ENCODE data around the gene ENO4. TPM values are rescaled to one million over a fixed set of nuclear protein-coding genes. Genes with fewer than 3 reads are reported as not detected.
A peak's percentile ranks its signal among the peaks of the same experiment; 100 is the strongest.

Gene ENO4
- polyA plus RNA-seq, 1 of the 3 experiments (the other 2 are of a cell fraction), result 0.36 TPM

DNA sequence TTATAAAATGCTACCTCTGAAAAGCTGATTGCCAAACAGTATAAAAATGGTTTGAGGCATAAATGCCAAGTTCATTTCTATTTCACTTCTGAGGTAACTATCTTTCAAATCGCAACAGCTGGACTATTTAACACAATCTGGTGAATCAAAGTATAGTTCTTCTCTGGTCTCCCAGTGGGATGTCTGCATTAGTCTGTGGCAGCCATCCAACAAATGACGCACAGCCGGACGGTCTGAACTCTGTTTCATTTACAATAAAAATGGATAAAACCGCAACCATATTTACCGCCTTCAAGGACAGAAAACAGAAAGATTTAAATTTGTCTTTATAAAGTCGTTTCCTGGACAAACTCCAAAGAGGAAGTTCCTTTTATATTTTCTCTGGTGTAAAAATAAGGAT, 41.9 kb downstream of the ENO4 start (continued):
- TF ChIP-seq, protein P1, sequence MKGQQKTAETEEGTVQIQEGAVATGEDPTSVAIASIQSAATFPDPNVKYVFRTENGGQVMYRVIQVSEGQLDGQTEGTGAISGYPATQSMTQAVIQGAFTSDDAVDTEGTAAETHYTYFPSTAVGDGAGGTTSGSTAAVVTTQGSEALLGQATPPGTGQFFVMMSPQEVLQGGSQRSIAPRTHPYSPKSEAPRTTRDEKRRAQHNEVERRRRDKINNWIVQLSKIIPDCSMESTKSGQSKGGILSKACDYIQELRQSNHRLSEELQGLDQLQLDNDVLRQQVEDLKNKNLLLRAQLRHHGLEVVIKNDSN (IDR thresholded peaks at IDR 0.05; ENCODE audit: borderline replicate concordance, low read depth), result no peak; the same call in 1 of the 2 replicates
- TF ChIP-seq, protein P2, sequence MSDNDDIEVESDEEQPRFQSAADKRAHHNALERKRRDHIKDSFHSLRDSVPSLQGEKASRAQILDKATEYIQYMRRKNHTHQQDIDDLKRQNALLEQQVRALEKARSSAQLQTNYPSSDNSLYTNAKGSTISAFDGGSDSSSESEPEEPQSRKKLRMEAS (IDR thresholded peaks at IDR 0.05; ENCODE audit: low read depth), result 0 out of 2 replicates have a peak, but pooled peaks have one; percentile 33
- TF ChIP-seq, protein P3, sequence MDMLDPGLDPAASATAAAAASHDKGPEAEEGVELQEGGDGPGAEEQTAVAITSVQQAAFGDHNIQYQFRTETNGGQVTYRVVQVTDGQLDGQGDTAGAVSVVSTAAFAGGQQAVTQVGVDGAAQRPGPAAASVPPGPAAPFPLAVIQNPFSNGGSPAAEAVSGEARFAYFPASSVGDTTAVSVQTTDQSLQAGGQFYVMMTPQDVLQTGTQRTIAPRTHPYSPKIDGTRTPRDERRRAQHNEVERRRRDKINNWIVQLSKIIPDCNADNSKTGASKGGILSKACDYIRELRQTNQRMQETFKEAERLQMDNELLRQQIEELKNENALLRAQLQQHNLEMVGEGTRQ (IDR thresholded peaks at IDR 0.05; ENCODE audit: borderline replicate concordance, low read depth, low read length), result no peak
- TF ChIP-seq RCOR1 (IDR thresholded peaks at IDR 0.05; ENCODE audit: low read length) (peak; percentile 84; the same call in 1 of the 2 replicates), TAF1 (IDR thresholded peaks at IDR 0.05; ENCODE audit: borderline replicate concordance, low read depth, low read length) (no peak), EZH2phosphoT487 (IDR thresholded peaks at IDR 0.05; ENCODE audit: borderline replicate concordance, low read depth) (no peak), POLR2AphosphoS5 (IDR thresholded peaks at IDR 0.05; ENCODE audit: low read depth, low read length) (peak; percentile 82; the same call in 1 of the 2 replicates), IRF3 (IDR thresholded peaks at IDR 0.05; ENCODE audit: low read depth, low read length) (no peak), NFIC (IDR thresholded peaks at IDR 0.05; ENCODE audit: borderline replicate concordance) (peak; percentile 99), NRF1 (IDR thresholded peaks at IDR 0.05; ENCODE audit: low read depth, low read length) (no peak), RXRA (IDR thresholded peaks at IDR 0.05; ENCODE audit: borderline replicate concordance, low read depth) (peak; percentile 68; the same call in 1 of the 2 replicates), TCF12 (IDR thresholded peaks at IDR 0.05) (peak; percentile 98)
- TF ChIP-seq, protein P4, sequence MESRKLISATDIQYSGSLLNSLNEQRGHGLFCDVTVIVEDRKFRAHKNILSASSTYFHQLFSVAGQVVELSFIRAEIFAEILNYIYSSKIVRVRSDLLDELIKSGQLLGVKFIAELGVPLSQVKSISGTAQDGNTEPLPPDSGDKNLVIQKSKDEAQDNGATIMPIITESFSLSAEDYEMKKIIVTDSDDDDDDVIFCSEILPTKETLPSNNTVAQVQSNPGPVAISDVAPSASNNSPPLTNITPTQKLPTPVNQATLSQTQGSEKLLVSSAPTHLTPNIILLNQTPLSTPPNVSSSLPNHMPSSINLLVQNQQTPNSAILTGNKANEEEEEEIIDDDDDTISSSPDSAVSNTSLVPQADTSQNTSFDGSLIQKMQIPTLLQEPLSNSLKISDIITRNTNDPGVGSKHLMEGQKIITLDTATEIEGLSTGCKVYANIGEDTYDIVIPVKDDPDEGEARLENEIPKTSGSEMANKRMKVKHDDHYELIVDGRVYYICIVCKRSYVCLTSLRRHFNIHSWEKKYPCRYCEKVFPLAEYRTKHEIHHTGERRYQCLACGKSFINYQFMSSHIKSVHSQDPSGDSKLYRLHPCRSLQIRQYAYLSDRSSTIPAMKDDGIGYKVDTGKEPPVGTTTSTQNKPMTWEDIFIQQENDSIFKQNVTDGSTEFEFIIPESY (IDR thresholded peaks at IDR 0.05; ENCODE audit: borderline replicate concordance, low read depth), result peak; percentile 23; the same call in 1 of the 2 replicates

DNA sequence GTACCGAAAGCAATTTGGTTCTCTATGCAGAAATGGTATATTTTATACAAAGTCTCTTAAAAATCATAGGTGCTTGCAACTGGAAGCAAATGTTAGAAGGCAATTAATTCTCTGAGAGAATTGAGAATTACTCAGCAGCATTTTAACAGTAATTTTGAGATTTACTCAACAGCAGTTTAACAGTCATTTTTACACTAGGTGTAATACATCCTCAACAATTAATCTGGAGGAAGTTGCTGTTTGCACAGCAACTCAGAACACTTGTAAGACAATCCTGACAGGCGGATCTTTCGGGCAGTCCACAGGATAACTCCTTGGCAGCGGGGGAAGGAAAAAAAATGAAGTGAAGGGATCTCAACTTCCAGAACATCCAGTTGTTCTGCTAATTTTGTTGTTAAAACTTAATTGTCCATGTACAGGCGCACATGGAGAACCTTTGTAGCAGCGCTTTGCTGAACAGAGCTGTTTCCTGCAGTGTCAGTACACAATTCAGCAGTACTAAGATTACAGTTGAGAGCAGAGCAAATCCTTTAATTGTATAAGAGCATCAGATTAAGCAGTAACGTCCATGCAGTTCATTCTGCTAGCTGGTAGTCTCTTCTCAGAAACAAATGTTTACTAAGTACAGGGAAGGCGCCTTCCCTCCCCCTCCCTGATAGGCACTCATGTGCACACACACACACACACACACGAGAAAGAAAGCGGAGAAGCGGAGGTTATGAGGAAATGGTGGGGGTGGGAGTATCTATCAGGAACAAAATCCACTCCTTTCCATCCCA, 43.8 kb downstream of the ENO4 start:
- no peak overlapping the region for H3K27ac ChIP-seq (ENCODE audit: low read depth in 2 of 2, low read length in 1 of 2)
- no peaks in the 10 kb centered on the region for H3K9me2 ChIP-seq
- no peak overlapping the region for H3K9ac ChIP-seq
- no peak overlapping the region for H3K4me2 ChIP-seq
- peaks cover 0 to 2% of the 10 kb centered on the region in 2 experiments for H3K36me3 ChIP-seq (replicated peaks in 1 of 2; ENCODE audit: control insufficient read depth in 1 of 2, insufficient read depth in 2 of 2, low read length in 1 of 2)
- WGBS (ENCODE audit: low lambda C conversion rate), result 84% methylated on average over 11 of the region's 11 CpGs
- H2AFZ ChIP-seq (ENCODE audit: low read depth), result no peak overlapping the region
- H3F3A ChIP-seq (replicated peaks; ENCODE audit: insufficient read depth), result peaks cover 21% of the 10 kb centered on the region
- no peaks in the 10 kb centered on the region for H3K9me3 ChIP-seq
- TF ChIP-seq TEAD4 (IDR thresholded peaks at IDR 0.05; ENCODE audit: borderline replicate concordance, insufficient read depth), result no peak
- CTCF ChIA-PET, result interaction anchor here (0.8 to 1.6 kb wide), 6 partner anchors 36 to 282 kb away, joined by 3 to 4 read pairs (median 3); partner anchors contain the start of gene SHTN1
- POLR2A ChIA-PET, result no interaction called here
- DNase-seq, result no peak
- H3K4me1 ChIP-seq (ENCODE audit: control insufficient read depth in 1 of 2, insufficient read depth in 2 of 2, low read depth in 1 of 2, low read length in 1 of 2), result peaks cover 21 to 42% of the 10 kb centered on the region in 2 experiments
- no peaks in the 10 kb centered on the region for H3K27me3 ChIP-seq (ENCODE audit: insufficient read depth)
- peaks cover 4% of the 10 kb centered on the region; the same call in 1 of the 2 replicates for H4K20me1 ChIP-seq (ENCODE audit: insufficient read depth)
- no peak overlapping the region for H3K4me3 ChIP-seq (ENCODE audit: low read depth in 2 of 2, low read length in 1 of 2)
- no peaks in the 10 kb centered on the region for H3K79me2 ChIP-seq (ENCODE audit: insufficient read depth)
